ENCODE data around the gene RYR1. TPM values are rescaled to one million over a fixed set of nuclear protein-coding genes. Genes with fewer than 3 reads are reported as not detected.
"Not testable (repeated sequence)": the region's sequence is repeated elsewhere in the genome, so short reads cannot be mapped to it uniquely, and the experiment has no call there.

Gene RYR1
- total RNA-seq, 2 donors from 2014 or later = 1.3 to 5.6 TPM

- DNase-seq (ENCODE audit: low spot score) = no peak
- intact Hi-C loops (cut with DNase I) = no loop called here
Measured at GRCh38 chr19:38449518-38449917, 16.0 kb downstream of the RYR1 start.

- intact Hi-C loops (cut with DNase I) = no loop called here
- DNase-seq (ENCODE audit: low spot score) = no peak
Measured at GRCh38 chr19:38451036-38451435, 17.5 kb downstream of the RYR1 start.

- no peak for DNase-seq (ENCODE audit: low spot score)
Measured at GRCh38 chr19:38451629-38452028, 18.1 kb downstream of the RYR1 start.

GRCh38 chr19:38452430-38453366 is 19.2 kb downstream of the RYR1 start:
- intact Hi-C loops (cut with DNase I) = no loop called here
- no peak for DNase-seq (ENCODE audit: low spot score)

More at GRCh38 chr19:38451629-38452028, 18.1 kb downstream of the RYR1 start:
- intact Hi-C loops (cut with DNase I) = no loop called here

- intact Hi-C loops (cut with DNase I) = no loop called here
- DNase-seq (ENCODE audit: low spot score) = no peak
Measured at GRCh38 chr19:38453596-38453995, 20.1 kb downstream of the RYR1 start.

- no peak for DNase-seq (ENCODE audit: low spot score)
Measured at GRCh38 chr19:38455031-38455430, 21.5 kb downstream of the RYR1 start.

GRCh38 chr19:38457202-38457601 is 23.7 kb downstream of the RYR1 start:
- no peak for DNase-seq (ENCODE audit: low spot score)
- intact Hi-C loops (cut with DNase I) = no loop called here

More at GRCh38 chr19:38455031-38455430, 21.5 kb downstream of the RYR1 start:
- intact Hi-C loops (cut with DNase I) = no loop called here

GRCh38 chr19:38457690-38458405 is 24.4 kb downstream of the RYR1 start:
- no peak for DNase-seq (ENCODE audit: low spot score)
- intact Hi-C loops (cut with DNase I) = no loop called here

GRCh38 chr19:38458991-38459390 is 25.5 kb downstream of the RYR1 start:
- intact Hi-C loops (cut with DNase I) = no loop called here
- no peak for DNase-seq (ENCODE audit: low spot score)

GRCh38 chr19:38463365-38463764 is 29.9 kb downstream of the RYR1 start:
- no peak for DNase-seq (ENCODE audit: low spot score)
- intact Hi-C loops (cut with DNase I) = no loop called here

- intact Hi-C loops (cut with DNase I) = no loop called here
Measured at GRCh38 chr19:38464421-38465082, 31.1 kb downstream of the RYR1 start.

GRCh38 chr19:38466050-38466449 is 32.6 kb downstream of the RYR1 start:
- no peak for DNase-seq (ENCODE audit: low spot score)
- intact Hi-C loops (cut with DNase I) = no loop called here

More at GRCh38 chr19:38464421-38465082, 31.1 kb downstream of the RYR1 start:
- DNase-seq (ENCODE audit: low spot score) = no peak

GRCh38 chr19:38467541-38468525 is 34.3 kb downstream of the RYR1 start:
- DNase-seq (ENCODE audit: low spot score) = no peak
- intact Hi-C loops (cut with DNase I) = no loop called here

GRCh38 chr19:38469151-38469550 is 35.7 kb downstream of the RYR1 start:
- intact Hi-C loops (cut with DNase I) = no loop called here
- DNase-seq (ENCODE audit: low spot score) = no peak

- intact Hi-C loops (cut with DNase I) = no loop called here
- no peak for DNase-seq (ENCODE audit: low spot score)
Measured at GRCh38 chr19:38470788-38471480, 37.4 kb downstream of the RYR1 start.

GRCh38 chr19:38472725-38473124 is 39.2 kb downstream of the RYR1 start:
- DNase-seq (ENCODE audit: low spot score); intact Hi-C loops (cut with DNase I): not testable (repeated sequence)

- intact Hi-C loops (cut with DNase I) = no loop called here
- DNase-seq (ENCODE audit: low spot score) = no peak
Measured at GRCh38 chr19:38473201-38473600, 39.7 kb downstream of the RYR1 start.

- no peak for DNase-seq (ENCODE audit: low spot score)
- intact Hi-C loops (cut with DNase I) = no loop called here
Measured at GRCh38 chr19:38475176-38475575, 41.7 kb downstream of the RYR1 start.
